Stimulated activated CD4-positive, alpha-beta T cell treated with anti-CD3 and anti-CD28 coated beads, TNF-alpha, amount 100 ng/mL, for 48 hours (primary cell): Measurements from ENCODE around the gene AP4S1.

Source experiments
- DNase-seq, 3 donors: peaks; one replicate each; pipeline ENCODE4 v3.0.0-alpha.2; 2020; ENCODE audit warnings: low read depth in 3 of 3

The AP4S1 gene

DNA sequence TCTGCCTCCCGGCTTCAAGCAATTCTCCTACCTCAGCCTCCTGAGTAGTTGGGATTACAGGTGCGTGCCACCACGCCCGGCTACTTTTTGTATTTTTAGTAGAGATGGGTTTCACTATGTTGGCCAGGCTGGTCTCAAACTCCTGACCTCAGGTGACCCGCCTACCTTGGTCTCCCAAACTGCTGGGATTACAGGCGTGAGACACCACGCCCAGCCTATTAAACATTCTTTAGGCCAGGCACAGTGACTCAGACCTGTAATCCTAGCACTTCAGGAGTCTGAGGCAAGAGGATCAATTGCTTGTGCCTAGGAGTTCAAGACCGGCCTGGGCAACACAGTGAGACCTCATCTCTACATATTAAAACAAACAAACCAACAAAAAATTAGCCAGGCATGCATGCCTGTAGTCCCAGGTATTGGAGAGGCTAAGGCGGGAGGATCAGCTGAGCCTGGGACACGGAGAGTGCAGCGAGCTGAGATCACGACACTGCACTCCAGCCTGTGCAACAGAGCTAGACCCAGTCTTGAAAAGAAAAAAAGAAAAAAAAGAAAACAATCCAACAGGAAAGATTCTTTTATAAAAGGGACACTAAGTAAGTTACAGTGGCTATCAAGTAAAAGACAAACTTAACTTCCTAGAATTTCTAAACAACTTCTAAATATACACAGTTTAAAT lies 111.9 kb downstream of the AP4S1 start:
- no peak for DNase-seq

DNA sequence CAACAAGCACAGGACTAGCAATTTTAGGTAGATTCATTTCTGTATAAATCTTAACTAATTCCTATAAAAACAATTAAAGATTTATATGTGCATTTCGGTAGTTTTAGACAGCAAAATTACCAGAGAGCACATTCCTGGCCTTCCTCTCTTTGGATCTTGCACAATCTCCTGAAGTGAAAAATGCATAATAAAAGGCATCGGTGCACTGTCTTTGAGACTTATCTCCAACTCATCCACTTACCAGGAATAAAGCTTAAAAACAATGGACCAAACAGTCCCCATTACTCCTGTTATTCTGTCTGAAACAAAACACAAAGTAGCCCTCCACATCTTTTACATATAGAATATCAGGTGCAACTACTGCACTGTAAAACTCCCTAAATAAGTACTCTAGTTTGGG lies 112.9 kb downstream of the AP4S1 start:
- DNase-seq, result no peak

DNA sequence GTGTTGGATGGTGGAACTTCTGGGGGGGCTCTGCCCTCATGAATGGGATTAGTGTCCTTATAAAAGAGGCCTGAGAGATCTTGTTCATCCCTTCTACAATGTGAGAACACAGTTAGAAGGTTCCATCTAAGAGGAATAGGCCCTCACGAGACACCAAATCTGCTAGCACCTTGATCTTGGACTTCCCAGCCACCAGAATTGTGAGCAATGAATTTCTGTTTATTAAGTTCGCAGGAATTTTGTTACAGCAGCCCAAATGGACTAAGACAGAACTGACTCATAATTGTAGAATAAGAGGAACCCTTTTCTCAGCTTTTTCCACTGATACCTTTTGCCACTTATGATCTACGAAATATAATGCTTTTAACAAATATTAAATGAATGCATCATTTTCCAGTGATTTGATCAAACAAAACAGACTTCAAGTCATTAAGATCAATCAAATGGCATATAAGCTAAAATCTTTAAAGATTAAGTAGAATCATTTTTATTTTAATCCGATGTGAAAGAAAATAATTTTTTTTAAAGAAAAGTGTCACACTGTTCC lies 113.9 kb downstream of the AP4S1 start:
- no peak for DNase-seq

DNA sequence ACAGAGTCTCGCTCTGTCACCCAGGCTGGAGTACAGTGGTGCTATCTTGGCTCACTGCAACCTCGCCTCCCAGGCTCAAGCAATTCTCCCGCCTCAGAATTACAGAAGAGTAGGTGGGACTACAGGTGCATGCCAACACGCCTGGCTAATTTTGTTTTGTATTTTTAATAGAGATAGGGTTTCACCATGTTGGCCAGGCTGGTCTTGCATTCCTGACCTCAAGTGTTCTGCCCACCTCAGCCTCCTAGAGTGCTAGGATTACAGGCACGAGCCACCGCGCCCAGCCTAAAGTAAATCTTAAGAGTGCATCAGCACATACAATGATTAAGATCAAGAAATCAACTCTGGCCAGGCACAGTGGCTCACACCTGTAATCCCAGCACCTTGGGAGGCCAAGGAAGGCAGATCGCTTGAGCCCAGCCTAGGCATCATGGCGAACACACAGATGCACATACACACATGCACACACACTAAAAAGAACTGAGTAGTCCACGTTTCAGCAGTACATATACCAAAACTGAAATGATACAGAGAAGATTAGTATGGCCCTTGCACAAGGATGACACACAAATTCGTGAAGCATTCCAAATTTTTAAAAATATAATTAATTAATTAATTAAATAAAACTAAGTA lies 117.1 kb downstream of the AP4S1 start:
- DNase-seq, result no peak
